Islet precursor cell (in vitro differentiated cells): ENCODE results near the gene TENM4.

ENCODE experiments used
- DNase-seq: peaks from one replicate; pipeline ENCODE4 v3.0.0-alpha.2; 2018

Gene TENM4

DNA sequence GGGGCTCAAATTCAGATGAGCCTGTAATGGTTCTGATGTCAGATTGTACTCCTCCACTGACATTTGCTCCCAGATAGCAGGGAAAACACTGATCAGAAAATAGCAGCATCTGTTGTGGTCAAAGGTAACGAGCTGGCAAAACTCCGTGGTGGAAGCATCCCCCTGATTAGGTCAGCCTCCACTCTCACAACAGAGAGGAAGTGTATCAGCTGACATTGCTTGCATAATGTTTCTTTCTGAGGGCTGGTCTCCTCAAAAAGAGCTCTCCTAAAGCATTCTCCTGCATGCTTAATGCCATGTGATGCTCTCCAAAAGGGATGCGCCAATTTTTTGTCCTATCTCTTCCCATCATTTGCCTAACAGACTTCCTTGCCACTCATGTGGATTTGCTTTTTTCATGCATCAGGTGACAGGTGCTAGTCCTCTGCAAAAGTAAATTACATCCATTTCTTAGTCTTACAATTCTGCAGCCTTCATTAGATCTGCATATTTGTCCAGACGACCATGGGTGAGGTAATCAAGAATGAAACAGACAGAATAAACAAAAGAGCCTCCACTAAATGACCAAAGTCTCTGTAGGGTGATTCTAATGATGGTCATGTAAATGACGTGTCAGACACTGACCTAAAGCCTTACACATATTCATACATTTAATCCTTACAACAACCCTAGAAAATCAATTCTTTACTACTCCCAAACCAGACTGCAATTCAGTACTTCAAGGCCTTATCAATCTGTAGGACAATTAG lies 6.4 kb upstream of the TENM4 start:
- DNase-seq, result no peak

DNA sequence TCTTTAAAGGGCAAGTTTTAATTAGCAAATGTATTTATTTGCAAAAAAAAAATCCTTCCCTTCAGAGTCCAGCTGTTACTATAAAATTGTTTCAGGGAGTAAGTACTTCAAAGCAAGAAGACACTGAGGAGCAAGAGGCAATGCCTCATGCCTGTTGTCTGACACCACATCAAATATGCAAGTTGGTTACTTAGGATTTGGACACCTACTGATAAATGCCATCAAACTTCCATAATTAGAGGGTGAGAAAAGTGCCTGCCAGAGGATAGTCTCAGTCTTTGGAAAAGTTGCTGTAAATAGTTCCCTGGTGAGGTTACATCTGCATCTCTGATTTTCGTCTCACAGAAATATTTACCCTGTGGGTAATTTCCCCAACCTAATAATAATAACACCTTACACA lies 4.1 kb upstream of the TENM4 start:
- DNase-seq, result no peak

DNA sequence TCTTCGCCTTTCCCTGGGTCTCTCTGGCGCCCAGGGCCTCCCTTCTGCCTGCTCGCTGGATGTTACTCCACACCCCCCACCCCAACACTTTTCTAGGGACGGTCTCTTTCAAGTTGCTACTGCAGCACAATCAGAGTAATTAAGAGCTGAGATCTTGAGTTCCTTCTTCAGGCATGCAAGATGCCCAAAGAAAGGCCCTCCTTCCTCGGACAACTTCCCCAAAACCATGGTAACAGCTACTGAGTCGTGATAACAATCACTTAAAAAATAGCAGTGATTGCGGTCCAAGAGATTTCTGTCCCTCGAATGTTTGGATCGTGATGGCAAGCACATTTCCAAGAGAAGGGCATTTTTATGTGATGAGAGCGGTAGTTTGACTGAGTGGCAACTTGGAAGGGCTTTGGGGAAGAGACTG lies 638 bp upstream of the TENM4 start:
- peak; percentile 63 for DNase-seq

DNA sequence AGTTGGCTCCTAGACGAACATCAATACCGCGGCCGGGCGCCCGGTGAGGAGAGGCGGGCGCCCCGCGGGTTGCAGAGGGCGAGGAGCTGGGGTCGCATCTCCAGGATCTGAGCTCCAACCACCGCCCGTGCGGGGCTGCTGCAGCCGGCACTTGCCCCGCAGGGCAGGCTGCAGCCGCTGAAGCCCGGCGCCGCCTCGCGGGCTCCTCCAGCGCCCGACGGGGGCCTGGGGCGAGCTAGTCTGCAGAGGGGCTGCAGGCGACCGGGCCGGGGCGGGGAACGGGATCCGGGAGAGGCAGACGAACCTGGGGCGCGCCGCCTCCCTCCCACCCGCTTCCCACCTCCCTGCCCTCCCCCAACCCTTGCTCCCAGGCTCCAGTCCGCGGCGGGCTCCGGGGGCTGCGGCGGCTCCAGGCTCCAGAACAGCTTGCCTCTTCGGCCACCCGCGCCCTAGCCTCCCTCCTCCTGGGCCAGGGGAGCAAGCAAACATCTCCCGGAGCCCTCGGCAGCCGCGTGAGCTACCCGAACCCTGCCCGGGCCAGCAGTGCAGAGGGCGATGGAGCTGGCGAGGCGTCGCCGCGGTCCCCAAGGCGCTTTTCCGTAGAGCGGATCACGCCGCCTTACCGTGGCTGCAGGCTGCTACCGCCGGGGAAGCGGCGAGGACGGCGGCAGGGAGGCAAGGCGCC lies 802 bp downstream of the TENM4 start:
- DNase-seq, result peak; percentile 77

DNA sequence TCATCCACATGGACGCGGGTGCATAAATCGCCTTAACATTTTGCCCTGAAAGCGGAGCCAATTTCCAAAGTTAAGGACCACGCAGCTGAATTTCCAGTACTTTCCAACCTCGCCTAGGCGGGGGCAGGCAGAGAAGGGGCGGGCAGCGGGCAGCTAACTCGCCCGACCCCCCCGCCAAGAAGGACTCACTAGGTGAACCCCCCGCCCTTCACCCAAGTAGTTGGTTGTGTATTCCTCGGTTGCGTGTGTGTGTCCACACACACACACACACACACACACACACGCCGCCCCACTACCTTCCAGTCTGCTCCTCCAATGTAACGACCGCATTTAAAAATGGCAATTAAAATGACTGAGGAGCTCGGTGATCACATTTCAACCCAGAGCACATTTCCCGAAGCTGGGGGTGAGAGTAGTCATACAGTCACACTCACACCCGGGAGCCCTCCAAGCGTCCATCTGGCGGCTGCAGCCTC lies 1.4 kb downstream of the TENM4 start:
- DNase-seq, result no peak

DNA sequence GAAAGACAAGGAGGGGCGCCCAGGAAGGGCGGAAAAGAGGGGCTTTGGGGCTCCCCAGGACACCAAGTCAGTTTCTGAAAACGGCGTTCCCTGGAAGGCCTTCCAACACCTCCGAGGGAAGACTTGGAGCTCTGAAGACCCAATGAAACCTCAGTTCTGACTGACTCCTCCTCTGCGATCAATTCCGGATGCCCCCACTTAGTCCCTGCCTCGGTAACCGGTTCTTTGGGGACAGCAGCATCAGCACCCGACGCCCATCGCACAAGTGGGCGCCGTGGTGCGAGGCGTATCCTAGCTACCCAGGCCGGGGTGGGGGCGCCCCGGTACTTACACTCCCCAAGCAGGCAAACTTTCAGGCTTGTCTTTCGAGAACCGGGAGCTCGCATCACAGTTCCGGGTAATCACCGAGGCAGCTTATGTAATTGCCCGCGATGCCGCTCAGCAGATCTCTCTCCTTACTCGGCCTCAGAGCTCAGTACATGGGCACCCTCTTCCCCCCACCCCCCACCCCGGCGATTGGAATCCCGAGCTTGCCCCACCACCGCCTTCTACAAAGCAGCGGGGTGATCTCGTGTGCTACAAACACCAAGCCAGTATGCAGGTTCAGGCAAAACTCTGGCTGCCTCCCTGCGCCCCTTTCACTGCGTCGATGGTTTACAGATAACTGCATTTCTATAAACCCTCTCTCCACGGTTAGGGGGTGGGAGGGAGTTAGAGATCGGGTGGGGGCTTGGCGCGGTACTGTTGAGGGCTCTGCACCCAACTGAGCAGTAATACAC lies 2.0 kb downstream of the TENM4 start:
- DNase-seq, result peak; percentile 58

DNA sequence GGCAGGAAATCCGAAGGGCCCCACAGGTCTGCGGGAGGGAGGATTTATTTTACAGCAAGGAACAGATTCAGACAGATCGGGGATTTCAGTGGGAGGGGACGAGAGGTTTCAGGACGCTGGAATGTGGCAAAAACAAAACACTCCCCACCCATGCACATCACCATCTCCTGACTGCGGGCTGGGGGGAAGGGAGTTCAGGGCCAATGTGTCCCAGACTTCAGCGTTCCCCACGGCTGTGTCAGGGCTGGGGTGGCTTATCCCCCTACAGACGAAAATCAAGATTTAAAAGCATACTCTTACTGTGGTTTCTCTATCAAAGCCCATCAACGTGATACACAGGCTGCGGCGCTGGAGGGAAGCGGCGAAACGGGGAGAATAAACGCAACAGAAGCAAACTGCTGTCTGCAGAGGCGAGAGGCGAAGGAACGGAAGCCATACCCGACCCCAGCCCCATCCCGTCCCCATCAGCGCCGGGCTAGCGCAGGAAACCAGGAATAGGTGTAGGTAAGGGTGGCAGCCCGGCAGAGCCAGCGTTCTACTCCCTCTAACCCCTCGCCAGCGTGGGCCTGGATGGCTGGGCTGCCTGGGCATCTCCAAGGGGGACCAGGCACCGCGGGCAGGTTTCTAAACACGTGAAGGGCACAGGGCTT lies 2.7 kb downstream of the TENM4 start:
- DNase-seq, result peak; percentile 59

DNA sequence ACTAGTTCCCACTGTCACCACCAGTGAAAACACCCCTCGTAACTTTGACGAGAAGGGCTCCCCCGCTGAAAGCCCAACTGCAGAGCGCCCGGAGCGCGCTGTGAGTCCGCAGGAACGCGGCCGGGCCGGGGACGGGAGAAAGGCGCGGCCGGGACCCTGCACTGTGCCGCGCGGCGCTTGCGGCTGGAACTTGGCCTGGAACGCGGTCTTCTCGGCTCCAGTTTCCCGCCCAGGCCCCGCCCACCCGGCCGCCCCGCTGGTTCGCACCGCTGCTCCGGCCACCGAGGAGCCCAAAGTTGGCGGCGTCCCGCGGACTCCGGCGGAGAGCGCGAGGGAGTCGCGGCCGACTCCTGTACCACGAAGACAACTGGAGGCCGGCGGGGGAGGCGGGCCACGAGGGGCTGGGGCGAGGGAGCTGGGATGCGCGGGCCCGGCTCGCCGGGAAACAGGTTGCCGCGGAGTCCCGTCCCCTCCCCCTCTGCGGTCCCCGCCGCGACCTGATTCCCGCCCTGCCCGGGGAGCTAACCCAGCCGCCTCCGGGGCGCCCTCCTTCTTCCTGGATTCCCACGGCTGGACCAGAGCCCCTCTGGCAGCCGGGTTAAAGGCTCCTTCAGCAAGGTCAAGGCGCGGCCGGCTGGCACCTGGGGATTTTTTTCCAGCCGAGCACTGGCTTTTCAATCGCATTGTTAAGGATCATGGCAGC lies 3.4 kb downstream of the TENM4 start:
- DNase-seq, result peak; percentile 87

DNA sequence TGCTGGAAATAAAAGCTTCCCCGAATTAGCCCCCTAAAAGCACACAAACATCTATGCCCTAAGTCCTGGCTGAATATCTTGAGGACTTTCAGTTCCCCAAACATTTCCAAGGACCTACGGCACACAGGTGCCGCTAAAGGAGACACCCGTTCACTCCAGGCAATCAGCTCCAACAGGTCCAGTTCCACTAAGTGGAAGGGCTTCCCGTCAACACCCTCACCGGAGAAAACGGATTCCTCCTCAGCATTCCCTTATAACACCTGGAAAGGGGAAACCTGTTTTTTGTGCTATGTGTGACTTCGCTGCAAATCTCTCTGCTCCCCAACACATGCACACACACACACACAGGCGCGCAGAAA lies 3.9 kb downstream of the TENM4 start:
- DNase-seq, result no peak

DNA sequence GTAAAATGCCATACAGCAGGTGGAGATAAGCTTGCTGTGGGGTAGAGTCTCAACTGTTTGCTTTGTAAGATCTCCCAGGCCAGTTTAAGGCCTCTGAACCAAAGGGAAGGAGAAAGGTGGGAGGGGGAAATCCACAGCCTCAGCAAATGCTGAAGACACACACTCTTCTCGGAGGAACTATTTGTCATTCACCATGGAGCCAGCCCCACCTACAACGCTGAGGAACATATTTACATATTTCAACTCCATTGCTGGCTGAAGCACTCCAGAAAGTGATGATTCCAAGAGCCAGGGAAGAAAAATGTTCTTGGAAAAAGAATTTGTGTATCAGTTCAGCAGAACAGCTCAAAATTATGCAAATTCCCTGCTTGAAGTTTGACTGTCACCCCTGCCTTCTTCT lies 6.5 kb downstream of the TENM4 start:
- DNase-seq, result no peak

DNA sequence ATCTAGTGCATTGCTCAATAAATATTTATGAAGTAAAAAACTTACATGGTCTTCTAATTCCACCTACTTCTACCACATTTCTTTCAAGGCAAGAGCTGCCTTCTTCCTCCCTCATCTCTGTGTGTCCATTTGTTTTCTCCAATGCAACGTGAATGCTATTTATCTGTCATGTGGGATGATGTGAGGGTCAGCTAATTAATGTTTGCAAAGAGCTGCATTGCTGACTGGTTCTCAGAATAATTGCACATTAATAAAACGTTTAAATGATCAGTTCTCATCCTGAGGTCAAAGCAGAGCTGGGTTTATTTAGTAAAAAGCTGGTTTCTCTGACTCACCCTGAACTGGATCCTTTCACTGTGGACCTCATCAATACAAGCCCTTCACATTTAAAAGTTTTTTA lies 8.7 kb downstream of the TENM4 start:
- DNase-seq, result no peak

DNA sequence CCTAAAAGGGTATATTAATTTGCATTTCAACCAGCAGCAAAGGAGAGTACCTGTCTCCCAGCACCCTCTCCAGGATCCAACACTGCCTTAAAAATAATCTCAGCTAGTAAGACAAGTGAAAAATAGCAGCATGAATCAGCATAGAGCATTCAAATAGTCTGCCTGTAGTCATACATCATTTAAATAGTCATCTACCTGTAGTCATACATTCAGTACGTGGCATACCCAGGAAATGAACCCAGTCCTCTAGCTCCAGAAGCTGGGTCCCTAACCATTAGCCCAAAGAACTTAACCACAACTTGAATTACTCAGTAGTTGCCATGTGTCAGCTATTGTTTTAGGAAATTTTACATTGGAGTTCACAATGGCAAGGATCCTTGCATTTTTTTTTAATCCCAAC lies 9.3 kb downstream of the TENM4 start:
- DNase-seq, result no peak

DNA sequence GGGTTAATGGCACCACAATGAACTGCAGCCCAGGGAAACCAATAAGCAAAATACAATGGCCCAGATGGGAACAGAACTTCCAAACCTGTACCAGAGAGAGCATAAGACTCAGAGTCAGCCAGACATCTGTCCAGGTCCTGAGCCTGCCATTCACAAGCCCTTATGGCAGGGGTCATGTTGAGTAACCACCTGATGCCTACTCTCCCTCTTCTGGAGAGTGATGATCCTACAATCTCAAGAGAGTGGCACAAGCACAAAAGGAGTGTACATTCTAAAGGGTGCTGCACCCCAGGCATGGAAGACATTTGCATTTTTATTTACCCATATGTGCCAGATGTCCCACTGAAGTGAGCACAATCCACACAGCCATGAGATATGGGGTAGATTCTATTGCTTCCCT lies 10.6 kb downstream of the TENM4 start:
- no peak for DNase-seq

DNA sequence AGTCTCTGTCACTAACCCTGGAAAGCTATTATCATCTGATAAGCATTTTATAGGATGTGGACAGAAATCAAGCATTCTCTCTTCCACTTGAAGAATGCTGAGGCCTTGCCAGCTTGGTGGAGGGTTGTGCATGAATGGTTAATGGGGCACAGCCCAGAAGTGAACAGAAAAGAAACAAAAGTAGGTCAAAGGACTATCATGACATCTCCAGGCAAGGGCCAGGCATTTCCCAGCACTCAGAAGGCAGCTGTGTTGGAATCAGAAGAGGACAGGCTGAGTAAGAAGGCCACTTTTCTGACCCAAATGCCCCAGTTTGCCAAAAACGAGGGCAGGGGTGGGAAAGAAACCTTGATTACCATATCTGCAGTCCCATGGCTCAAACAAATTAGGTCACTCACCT lies 12.4 kb downstream of the TENM4 start:
- DNase-seq, result no peak

DNA sequence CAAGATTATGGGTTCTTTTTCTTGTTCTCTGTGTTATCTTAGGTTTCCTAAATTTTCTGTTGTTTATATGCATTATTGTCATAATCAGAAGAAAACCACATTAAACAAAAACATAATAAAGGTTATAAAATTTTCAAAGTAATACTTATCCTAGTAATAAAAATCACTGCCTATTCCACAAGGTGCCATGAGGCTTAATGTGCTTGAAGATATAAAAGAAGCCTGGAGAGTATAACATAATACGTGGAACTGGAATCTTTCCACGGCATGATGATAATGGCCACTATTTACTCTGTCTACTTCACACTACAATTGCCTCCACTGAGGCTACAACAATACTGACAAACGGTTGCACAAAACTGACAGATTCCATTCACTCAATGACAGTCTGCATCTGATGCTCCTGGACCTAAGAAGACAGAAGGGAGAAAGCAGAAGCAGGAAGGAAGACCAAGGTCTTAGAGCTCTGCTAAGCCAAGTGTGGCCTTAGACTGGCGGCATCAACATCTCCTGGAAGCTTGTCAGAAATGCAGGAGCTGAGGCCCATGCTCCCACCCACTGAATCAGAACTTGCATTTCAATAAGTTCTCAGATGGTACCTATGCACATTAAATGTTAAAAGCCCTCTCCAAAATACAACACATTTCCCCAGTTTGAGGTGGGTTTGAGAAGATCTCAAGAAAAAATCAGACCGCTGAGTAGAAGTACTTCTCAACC lies 13.1 kb downstream of the TENM4 start:
- DNase-seq, result no peak

DNA sequence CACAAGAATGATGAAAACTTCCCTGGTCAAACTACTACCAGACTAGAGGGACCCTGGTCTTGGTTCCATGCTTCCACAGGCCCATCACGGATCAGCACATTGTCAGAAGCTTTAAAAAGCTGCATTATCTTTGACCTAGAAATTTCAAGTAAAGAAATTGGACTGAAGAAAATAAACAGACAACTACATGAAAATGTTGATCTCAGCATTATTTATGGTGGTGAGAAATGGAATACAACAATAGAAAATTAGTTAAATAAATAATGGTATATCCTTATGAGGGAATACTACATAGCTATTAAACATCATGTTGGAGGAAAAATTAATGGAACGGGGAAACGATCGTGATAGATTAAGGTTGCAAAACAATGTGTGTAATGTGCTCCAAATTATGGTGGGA lies 13.7 kb downstream of the TENM4 start:
- DNase-seq, result no peak

DNA sequence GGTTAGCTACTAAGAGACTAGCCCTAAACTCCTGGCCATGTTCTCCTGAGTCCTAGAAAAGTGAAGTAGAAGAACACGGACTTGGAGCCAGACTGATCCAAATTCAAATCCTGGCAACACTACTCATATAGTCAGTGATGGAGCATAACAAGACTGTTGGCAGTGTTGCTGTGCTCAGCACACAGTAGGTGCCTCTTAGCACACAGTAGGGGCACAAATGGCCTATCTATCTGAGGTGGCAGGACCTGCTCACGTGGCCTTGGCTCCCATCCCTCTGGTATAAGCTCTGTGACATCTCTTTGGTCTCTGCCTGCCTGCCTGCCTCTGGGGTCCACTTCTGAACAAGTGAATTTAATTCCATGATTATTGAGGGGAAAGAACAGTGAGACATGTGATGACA lies 15.4 kb downstream of the TENM4 start:
- DNase-seq, result no peak

DNA sequence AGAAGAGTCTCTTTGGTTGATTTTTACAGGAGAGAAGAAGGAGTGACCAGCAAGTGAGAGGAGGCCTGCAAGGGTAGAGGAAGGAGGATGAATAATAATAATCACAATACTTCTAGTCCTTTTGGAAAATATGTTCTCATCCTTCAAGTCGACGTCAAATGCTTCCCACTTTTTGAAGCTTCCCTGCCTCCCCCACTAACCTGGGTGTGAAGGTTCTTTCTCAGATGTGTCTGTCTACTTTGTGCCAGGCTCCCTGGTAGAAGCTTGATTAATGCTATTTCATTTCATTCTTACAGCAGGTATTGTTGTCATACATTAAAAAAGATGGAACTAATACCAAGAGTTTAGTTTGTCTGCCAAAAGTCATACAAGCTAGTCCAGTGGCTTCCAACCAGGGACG lies 17.1 kb downstream of the TENM4 start:
- no peak for DNase-seq

DNA sequence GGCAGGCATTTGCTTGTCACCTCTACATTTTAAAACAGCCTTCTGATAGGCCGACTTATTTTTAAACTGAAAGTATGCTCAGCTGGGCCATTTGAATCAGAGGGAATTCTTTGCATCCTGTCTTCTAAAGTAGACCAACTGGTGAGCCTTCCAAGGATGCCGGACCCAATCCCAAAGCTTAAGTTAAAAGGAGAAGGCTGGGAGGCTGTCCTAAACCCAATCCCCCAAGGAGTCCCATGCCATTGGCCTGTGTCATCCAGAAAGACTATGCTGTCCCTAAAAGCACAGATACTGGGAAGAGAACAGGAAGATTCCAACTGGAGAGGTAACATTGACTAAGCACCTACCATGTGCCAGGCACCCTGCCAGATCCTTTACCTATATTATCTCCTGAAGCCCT lies 18.0 kb downstream of the TENM4 start:
- DNase-seq, result no peak

DNA sequence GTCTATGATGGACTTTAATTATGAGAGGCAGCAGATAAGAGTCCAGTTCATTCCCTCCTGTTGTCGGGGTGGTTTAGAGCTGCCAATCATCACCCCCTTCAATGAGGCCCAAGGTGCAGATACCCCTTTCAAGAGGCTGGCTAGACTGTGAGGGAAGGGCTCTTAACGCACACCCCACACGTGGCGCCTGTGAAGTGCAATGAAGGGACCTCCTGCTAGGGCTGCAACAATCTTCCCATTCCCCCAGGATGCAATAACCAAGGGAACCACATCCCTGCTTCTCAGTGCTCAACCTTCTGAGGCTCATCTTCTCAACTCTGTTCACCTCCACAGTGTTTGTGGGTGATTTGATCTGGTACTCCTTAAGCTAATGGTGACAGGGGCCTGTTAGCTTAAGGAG lies 19.0 kb downstream of the TENM4 start:
- no peak for DNase-seq

DNA sequence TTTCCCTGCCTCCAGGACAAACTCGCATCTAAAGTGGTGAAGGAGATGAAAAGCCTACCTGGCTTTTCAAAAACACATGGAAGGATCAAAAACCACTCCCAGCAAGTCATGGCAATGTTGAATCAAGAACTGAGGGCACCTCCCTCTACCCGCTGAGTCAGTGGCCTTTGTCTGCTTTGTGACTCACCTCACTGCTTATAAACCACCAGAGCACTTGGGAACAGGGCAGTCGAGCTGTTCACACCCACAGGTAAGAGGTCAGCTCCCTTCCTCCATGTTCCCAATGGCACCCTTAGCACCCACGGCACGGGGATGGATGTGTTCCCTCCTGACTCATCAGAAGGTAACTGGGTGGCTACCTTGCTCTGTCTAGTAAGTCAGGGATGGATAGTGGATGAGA lies 21.7 kb downstream of the TENM4 start:
- DNase-seq, result peak; percentile 85

DNA sequence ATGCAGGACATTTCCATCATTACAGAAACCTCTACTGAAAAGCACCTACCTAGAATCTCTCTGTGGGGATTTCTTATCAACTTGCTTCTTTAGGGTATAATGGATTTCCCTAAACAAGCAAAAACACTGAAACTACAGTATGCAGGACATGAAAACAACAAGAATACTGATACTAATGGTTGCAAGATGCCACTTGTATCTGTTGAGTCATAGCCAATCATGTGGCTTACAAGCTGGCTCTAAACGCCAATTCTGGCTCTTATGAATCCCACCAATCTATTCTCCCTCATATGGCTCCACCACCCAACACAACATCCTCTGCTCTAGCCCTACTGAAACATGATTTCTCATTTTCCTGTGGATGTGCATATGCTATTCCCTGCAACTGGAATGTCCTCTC lies 22.6 kb downstream of the TENM4 start:
- no peak for DNase-seq
